ENCODE results near the gene ONECUT2. TPM values are rescaled to one million over a fixed set of nuclear protein-coding genes. Genes with fewer than 3 reads are reported as not detected.

Gene ONECUT2
- total RNA-seq, 1 donor from 2014 or later: 0.05 TPM

DNA sequence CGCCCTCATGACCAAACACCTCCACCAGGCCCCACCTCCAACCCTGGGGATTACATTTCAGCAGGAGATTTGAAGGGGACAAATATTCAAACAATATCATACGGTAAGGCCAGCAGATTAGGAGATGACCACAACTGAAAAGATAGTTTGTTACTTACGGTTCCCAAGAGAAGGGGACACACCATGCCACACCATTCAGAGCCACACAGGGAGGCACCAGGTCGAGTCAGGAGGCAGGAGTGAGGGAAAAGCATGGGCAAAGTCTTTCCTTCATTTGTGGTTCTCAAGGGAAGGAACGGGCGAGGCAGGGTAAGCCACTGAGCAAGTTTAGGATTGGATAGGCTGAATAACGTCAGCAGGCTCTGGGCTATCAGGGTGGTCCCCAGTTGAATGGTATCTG is 94.0 kb downstream of the ONECUT2 start:
- Mint-ChIP-seq H3K36me3 (ENCODE audit: unreplicated experiment) (no peaks in the 10 kb centered on the region), H3K27me3 (ENCODE audit: unreplicated experiment) (peaks cover 33% of the 10 kb centered on the region), H3K27ac (ENCODE audit: unreplicated experiment) (no peak overlapping the region), H3K4me1 (ENCODE audit: unreplicated experiment) (peaks cover 14% of the 10 kb centered on the region), H3K4me3 (ENCODE audit: unreplicated experiment) (no peak overlapping the region), H3K9me3 (ENCODE audit: unreplicated experiment) (no peaks in the 10 kb centered on the region)
- TF ChIP-seq, protein P1, sequence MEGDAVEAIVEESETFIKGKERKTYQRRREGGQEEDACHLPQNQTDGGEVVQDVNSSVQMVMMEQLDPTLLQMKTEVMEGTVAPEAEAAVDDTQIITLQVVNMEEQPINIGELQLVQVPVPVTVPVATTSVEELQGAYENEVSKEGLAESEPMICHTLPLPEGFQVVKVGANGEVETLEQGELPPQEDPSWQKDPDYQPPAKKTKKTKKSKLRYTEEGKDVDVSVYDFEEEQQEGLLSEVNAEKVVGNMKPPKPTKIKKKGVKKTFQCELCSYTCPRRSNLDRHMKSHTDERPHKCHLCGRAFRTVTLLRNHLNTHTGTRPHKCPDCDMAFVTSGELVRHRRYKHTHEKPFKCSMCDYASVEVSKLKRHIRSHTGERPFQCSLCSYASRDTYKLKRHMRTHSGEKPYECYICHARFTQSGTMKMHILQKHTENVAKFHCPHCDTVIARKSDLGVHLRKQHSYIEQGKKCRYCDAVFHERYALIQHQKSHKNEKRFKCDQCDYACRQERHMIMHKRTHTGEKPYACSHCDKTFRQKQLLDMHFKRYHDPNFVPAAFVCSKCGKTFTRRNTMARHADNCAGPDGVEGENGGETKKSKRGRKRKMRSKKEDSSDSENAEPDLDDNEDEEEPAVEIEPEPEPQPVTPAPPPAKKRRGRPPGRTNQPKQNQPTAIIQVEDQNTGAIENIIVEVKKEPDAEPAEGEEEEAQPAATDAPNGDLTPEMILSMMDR (IDR thresholded peaks at IDR 0.05): no peak
- no peak for DNase-seq (ENCODE audit: extremely low spot score, unreplicated experiment)

DNA sequence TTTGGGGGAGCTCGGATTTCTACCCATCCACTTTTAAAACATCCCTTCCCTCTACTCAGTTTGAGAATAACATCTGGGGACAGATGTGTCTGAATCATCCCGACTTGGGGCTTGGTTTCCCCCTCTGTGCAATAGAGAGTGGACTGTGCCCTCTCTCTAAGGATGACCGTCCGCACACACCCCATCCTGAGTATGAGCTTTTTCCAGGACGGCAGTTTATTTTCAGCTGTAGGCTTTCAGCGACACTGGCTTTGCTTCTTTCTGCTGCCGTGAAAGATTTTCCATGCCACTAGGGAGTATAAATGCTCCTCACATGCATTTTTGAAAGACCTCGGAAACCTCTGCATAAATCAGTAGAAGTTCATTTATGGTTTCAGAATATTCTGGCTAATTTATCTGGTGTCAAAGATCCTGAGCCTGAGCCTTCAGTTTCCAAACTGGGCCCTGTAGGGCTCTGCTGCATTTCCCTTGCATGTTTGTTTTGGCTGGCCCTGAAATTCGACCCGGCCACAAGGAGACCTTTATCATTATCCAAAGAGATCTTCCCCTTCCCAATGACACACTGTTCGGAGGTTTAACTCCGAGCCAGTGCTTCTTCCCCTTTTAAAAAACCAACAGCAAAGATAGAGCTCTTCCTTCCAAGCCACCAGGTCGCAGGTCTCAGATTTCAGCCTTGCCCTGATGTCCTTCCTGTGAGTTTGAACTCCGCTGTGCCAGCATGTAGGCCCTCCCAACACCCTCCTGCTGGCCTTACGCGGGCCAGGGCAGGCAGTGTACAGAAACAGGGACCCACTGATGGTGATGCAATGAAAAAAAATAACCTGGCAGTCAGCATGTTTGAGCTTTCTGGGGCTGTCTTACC is 98.1 kb downstream of the ONECUT2 start:
- peaks cover 24% of the 10 kb centered on the region for H3K27me3 Mint-ChIP-seq (ENCODE audit: unreplicated experiment)
- H3K27ac Mint-ChIP-seq (ENCODE audit: unreplicated experiment): no peak overlapping the region
- H3K9me3 Mint-ChIP-seq (ENCODE audit: unreplicated experiment): no peaks in the 10 kb centered on the region
- TF ChIP-seq, protein P1 (IDR thresholded peaks at IDR 0.05): no peak
- no peaks in the 10 kb centered on the region for H3K36me3 Mint-ChIP-seq (ENCODE audit: unreplicated experiment)
- H3K4me1 Mint-ChIP-seq (ENCODE audit: unreplicated experiment): peaks cover 14% of the 10 kb centered on the region
- no peak for DNase-seq (ENCODE audit: extremely low spot score, unreplicated experiment)
- H3K4me3 Mint-ChIP-seq (ENCODE audit: unreplicated experiment): no peak overlapping the region

DNA sequence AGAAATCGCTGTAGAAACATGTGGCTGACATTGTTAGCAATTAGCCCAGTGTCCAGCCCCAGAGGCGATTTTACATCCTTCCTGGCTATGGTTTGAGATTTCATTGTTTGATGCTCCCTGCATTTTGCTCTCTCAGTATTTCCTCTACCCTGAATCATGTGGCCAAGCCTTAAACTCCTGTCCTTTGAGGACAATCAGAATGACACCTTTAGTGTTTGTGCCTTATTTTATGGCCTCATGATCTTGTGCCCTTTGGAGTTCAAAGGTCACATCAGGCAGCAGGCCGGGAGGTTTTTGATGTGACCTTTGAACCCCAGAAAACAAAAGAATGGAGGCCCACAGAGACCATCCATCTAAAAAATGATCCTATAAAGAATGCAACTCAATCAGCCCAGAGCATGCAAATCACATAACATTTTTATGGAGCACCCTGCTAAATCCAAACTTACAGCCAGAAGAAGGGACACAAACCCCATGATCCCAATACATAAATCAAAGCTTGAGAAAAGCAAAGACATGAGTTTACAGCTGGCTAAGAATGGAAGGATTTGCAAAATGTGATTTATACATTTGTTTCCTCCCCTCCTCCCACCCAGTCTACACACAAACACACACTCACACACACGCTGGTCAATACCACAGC is 98.8 kb downstream of the ONECUT2 start:
- no peak overlapping the region for H3K27ac Mint-ChIP-seq (ENCODE audit: unreplicated experiment)
- H3K4me1 Mint-ChIP-seq (ENCODE audit: unreplicated experiment): peaks cover 14% of the 10 kb centered on the region
- peaks cover 21% of the 10 kb centered on the region for H3K27me3 Mint-ChIP-seq (ENCODE audit: unreplicated experiment)
- no peak for DNase-seq (ENCODE audit: extremely low spot score, unreplicated experiment)
- TF ChIP-seq, protein P1 (IDR thresholded peaks at IDR 0.05): no peak
- H3K36me3 Mint-ChIP-seq (ENCODE audit: unreplicated experiment): no peaks in the 10 kb centered on the region
- no peak overlapping the region for H3K4me3 Mint-ChIP-seq (ENCODE audit: unreplicated experiment)
- no peaks in the 10 kb centered on the region for H3K9me3 Mint-ChIP-seq (ENCODE audit: unreplicated experiment)

DNA sequence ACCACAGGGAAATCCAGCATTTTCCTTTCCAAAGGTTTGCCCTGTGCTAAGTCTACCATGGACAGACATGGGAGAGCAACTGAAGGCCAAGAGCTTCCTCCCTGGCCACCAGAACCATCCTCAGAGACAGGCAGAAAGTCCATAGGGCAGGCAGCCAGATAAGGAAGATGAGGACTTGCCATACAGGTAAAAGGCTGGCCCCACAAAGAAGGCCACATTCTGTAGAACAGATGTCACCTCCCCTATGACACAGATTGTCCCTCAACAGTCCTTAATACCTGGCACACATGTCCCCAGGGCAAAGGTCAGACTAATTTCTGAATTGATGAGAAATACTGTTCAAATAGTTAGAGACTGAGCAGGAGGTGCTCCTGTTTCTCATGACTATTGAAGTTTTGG is 99.3 kb downstream of the ONECUT2 start:
- H3K36me3 Mint-ChIP-seq (ENCODE audit: unreplicated experiment): no peaks in the 10 kb centered on the region
- TF ChIP-seq, protein P1 (IDR thresholded peaks at IDR 0.05): no peak
- H3K27me3 Mint-ChIP-seq (ENCODE audit: unreplicated experiment): peaks cover 18% of the 10 kb centered on the region
- no peak overlapping the region for H3K27ac Mint-ChIP-seq (ENCODE audit: unreplicated experiment)
- no peak overlapping the region for H3K4me3 Mint-ChIP-seq (ENCODE audit: unreplicated experiment)
- peaks cover 14% of the 10 kb centered on the region for H3K4me1 Mint-ChIP-seq (ENCODE audit: unreplicated experiment)
- no peaks in the 10 kb centered on the region for H3K9me3 Mint-ChIP-seq (ENCODE audit: unreplicated experiment)
- no peak for DNase-seq (ENCODE audit: extremely low spot score, unreplicated experiment)

DNA sequence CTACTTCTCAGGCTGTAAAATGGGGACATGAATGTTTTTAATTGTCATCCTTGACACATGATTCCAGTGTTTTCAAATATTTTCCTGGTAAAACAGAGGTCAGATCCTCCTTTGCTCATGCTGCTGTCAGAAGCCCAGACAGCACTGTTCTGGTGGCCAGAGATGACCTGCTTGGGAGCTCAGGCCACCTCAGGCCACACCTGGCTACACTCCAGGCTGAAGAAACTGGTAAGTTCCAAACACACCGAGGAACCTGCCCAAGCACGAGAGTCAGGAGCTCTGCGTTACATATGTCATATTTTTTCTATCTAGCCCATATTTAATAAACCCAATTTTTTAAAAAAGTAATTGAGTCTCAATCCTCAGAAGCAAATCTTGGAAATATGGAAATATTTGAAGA is 103.4 kb downstream of the ONECUT2 start:
- Mint-ChIP-seq H3K27ac (ENCODE audit: unreplicated experiment) (no peak overlapping the region), H3K27me3 (ENCODE audit: unreplicated experiment) (peaks cover 10% of the 10 kb centered on the region), H3K36me3 (ENCODE audit: unreplicated experiment) (no peaks in the 10 kb centered on the region), H3K4me3 (ENCODE audit: unreplicated experiment) (no peak overlapping the region), H3K9me3 (ENCODE audit: unreplicated experiment) (no peaks in the 10 kb centered on the region), H3K4me1 (ENCODE audit: unreplicated experiment) (peaks cover 20% of the 10 kb centered on the region)
- DNase-seq (ENCODE audit: extremely low spot score, unreplicated experiment): peak; percentile 32
- TF ChIP-seq, protein P1 (IDR thresholded peaks at IDR 0.05): no peak

Measured in osteocyte (in vitro differentiated cells).